ENCODE results near the gene SUV39H2. TPM values are rescaled to one million over a fixed set of nuclear protein-coding genes. Genes with fewer than 3 reads are reported as not detected.

Gene SUV39H2
- total and polyA plus RNA-seq, 10 of the 15 experiments (the other 5 are each of a cell fraction or from before 2014, with no cell fraction given): 24.3 to 41.1 (median 30.0) TPM

- no peak for TF ChIP-seq ESRRA (IDR thresholded peaks at IDR 0.05; ENCODE audit: low read length)
- TF ChIP-seq CREM (IDR thresholded peaks at IDR 0.05; ENCODE audit: low read depth): peak; percentile 62
- TF ChIP-seq MEF2A (IDR thresholded peaks at IDR 0.05; ENCODE audit: insufficient read depth, low read depth, low read length): 0 out of 2 replicates have a peak, but pooled peaks have one; percentile 36
- TF ChIP-seq PAX5 (IDR thresholded peaks at IDR 0.05; ENCODE audit: borderline replicate concordance, low read depth, low read length): peak; percentile 29; the same call in 1 of the 2 replicates
- no peak for TF ChIP-seq NR2F1 (conservative IDR thresholded peaks at IDR 0.05)
- TF ChIP-seq IRF4 (IDR thresholded peaks at IDR 0.05; ENCODE audit: low read depth, low read length): 0 out of 2 replicates have a peak, but pooled peaks have one; percentile 71
- peak; percentile 89 for TF ChIP-seq DPF2 (IDR thresholded peaks at IDR 0.05)
- no peak for TF ChIP-seq EZH2 (IDR thresholded peaks at IDR 0.05; ENCODE audit: borderline replicate concordance, control insufficient read depth, low read depth, low read length)
- TF ChIP-seq ZBTB11 (CRISPR knock-in tag; IDR thresholded peaks at IDR 0.05): no peak
- no peak for TF ChIP-seq ZSCAN29 (IDR thresholded peaks at IDR 0.05)
- no peak for TF ChIP-seq CBFB (IDR thresholded peaks at IDR 0.05; ENCODE audit: low read depth)
- TF ChIP-seq BCL3 (IDR thresholded peaks at IDR 0.05; ENCODE audit: borderline replicate concordance, insufficient read depth, low read depth, low read length, poor library complexity, severe bottlenecking): no peak
- TF ChIP-seq FOXK2 (IDR thresholded peaks at IDR 0.05): no peak
- no peak for TF ChIP-seq NFXL1 (IDR thresholded peaks at IDR 0.05; ENCODE audit: borderline replicate concordance)
- no peak for TF ChIP-seq SREBF2 (IDR thresholded peaks at IDR 0.05; ENCODE audit: low read length)
- peak; percentile 88 for TF ChIP-seq RELB (IDR thresholded peaks at IDR 0.05; ENCODE audit: low read depth)
- TF ChIP-seq ATF3 (IDR thresholded peaks at IDR 0.05; ENCODE audit: borderline replicate concordance, extremely low read depth, low read depth, low read length): no peak
- no peak for TF ChIP-seq LARP7 (IDR thresholded peaks at IDR 0.05)
- no peak for TF ChIP-seq NR2C1 (IDR thresholded peaks at IDR 0.05)
- TF ChIP-seq SMC3 (IDR thresholded peaks at IDR 0.05; ENCODE audit: borderline replicate concordance, low read length): no peak
- TF ChIP-seq JUNB (IDR thresholded peaks at IDR 0.05): peak; percentile 76
- TF ChIP-seq GABPA (IDR thresholded peaks at IDR 0.05; ENCODE audit: low read depth): 0 out of 2 replicates have a peak, but pooled peaks have one; percentile 24
- no peak for TF ChIP-seq MTA3 (IDR thresholded peaks at IDR 0.05; ENCODE audit: borderline replicate concordance, low read length)
- no peak for TF ChIP-seq NR2C2 (IDR thresholded peaks at IDR 0.05; ENCODE audit: borderline replicate concordance, control insufficient read depth, insufficient read length, low read depth)
- peak; percentile 55; the same call in 1 of the 2 replicates for TF ChIP-seq CREB1 (IDR thresholded peaks at IDR 0.05; ENCODE audit: low read depth)
- TF ChIP-seq ZZZ3 (IDR thresholded peaks at IDR 0.05; ENCODE audit: control insufficient read depth, insufficient read length, low read depth): no peak
These were observed 48.2 kb downstream of the SUV39H2 start (continued) for GRCh38 chr10:14926722-14927416.

Measured in GM12878 (cell line).